Liver (tissue), 9 donors: Measurements from ENCODE around the gene TBCCD1. TPM values are rescaled to one million over a fixed set of nuclear protein-coding genes. Genes with fewer than 3 reads are reported as not detected.

Experiments used
- DNase-seq: peaks from one replicate; pipeline ENCODE4 v3.0.0-alpha.2; 2017; ENCODE audit warnings: low spot score
- H3K27ac ChIP-seq, 2 donors: one replicate each; pipeline ENCODE4 v1.7.0; 2013; ENCODE audit warnings: inconsistent platforms in 2 of 2, low read length in 2 of 2, control low read depth in 1 of 2, low read depth in 1 of 2, mild to moderate bottlenecking in 1 of 2
- H3K27me3 ChIP-seq, 4 donors: one replicate each; pipeline versions ENCODE4 v1.6.1 to v1.7.0; 2013; ENCODE audit warnings: low read length in 3 of 4, inconsistent platforms in 1 of 4, mild to moderate bottlenecking in 1 of 4, moderate library complexity in 1 of 4; ENCODE audit not compliant: control insufficient read depth in 4 of 4, insufficient read depth in 4 of 4
- H3K36me3 ChIP-seq, 4 donors: one replicate each; pipeline versions ENCODE4 v1.6.1 to v1.7.0; 2013; ENCODE audit warnings: low read length in 3 of 4, mild to moderate bottlenecking in 3 of 4, low read depth in 1 of 4, moderate library complexity in 1 of 4; ENCODE audit not compliant: control insufficient read depth in 4 of 4, insufficient read depth in 3 of 4
- H3K4me1 ChIP-seq, 4 donors: one replicate each; pipeline versions ENCODE4 v1.6.1 to v1.7.0; 2013; ENCODE audit warnings: low read length in 3 of 4, mild to moderate bottlenecking in 3 of 4, moderate library complexity in 1 of 4; ENCODE audit not compliant: control insufficient read depth in 4 of 4, insufficient read depth in 4 of 4
- H3K4me3 ChIP-seq, 3 donors: one replicate each; pipeline versions ENCODE4 v1.6.1 to v1.7.0; 2013; ENCODE audit warnings: low read length in 3 of 3, control low read depth in 1 of 3, low read depth in 1 of 3, mild to moderate bottlenecking in 1 of 3
- H3K9ac ChIP-seq, 2 donors: one replicate each; pipeline ENCODE4 v1.7.0; 2013; ENCODE audit warnings: low read length in 2 of 2, mild to moderate bottlenecking in 2 of 2, moderate library complexity in 2 of 2, control low read depth in 1 of 2, low read depth in 1 of 2
- H3K9me3 ChIP-seq, 4 donors: one replicate each; pipeline versions ENCODE4 v1.6.1 to v1.7.0; 2013; ENCODE audit warnings: low read length in 3 of 4; ENCODE audit not compliant: control insufficient read depth in 4 of 4
- CTCF ChIP-seq: fragments of 150-350 bp; IDR thresholded peaks from 2 replicates; pipeline ENCODE4 v1.5.1; 2017; ENCODE audit warnings: improper control_type of control experiment, low read depth, low read length; ENCODE audit not compliant: missing input control
- EGR1 ChIP-seq, 2 donors: IDR thresholded peaks; 2 replicates each; pipeline ENCODE4 v1.6.1; 2016 to 2018; ENCODE audit warnings: antibody characterized with exemption in 2 of 2, low read depth in 2 of 2
- FOXA1 ChIP-seq: IDR thresholded peaks from 2 replicates; pipeline ENCODE4 v1.6.1; 2016; ENCODE audit warnings: antibody characterized with exemption
- FOXA2 ChIP-seq: IDR thresholded peaks from 2 replicates; pipeline ENCODE4 v1.6.1; 2016; ENCODE audit warnings: antibody characterized with exemption
- GABPA ChIP-seq, 2 donors: IDR thresholded peaks in 1 of 2; conservative IDR thresholded peaks in 1 of 2; 2 replicates each; pipeline ENCODE4 v1.6.1; 2016; ENCODE audit warnings: antibody characterized with exemption in 2 of 2, mild to moderate bottlenecking in 1 of 2, moderate library complexity in 1 of 2
- HNF4A ChIP-seq, 2 donors: conservative IDR thresholded peaks; 2 replicates each; pipeline ENCODE4 v1.6.1; 2016; ENCODE audit warnings: antibody characterized with exemption in 2 of 2, mild to moderate bottlenecking in 2 of 2
- HNF4G ChIP-seq: IDR thresholded peaks from 2 replicates; pipeline ENCODE4 v1.6.1; 2016; ENCODE audit warnings: antibody characterized with exemption
- JUND ChIP-seq, 2 donors: IDR thresholded peaks; 2 replicates each; pipeline ENCODE4 v1.6.1; 2016; ENCODE audit warnings: antibody characterized with exemption in 2 of 2
- MAX ChIP-seq: IDR thresholded peaks from 2 replicates; pipeline ENCODE4 v1.6.1; 2016; ENCODE audit warnings: antibody characterized with exemption
- NR2F2 ChIP-seq: IDR thresholded peaks from 2 replicates; pipeline ENCODE4 v1.6.1; 2016; ENCODE audit warnings: antibody characterized with exemption
- RAD21 ChIP-seq, 2 donors: IDR thresholded peaks; 2 replicates each; pipeline ENCODE4 v1.6.1; 2016; ENCODE audit warnings: antibody characterized with exemption in 2 of 2, mild to moderate bottlenecking in 2 of 2
- REST ChIP-seq: IDR thresholded peaks from 2 replicates; pipeline ENCODE4 v1.6.1; 2016; ENCODE audit warnings: antibody characterized with exemption, mild to moderate bottlenecking
- RXRA ChIP-seq, 2 donors: IDR thresholded peaks; 2 replicates each; pipeline ENCODE4 v1.6.1; 2017 to 2018; ENCODE audit warnings: antibody characterized with exemption in 2 of 2, mild to moderate bottlenecking in 1 of 2
- SP1 ChIP-seq: IDR thresholded peaks from 2 replicates; pipeline ENCODE4 v1.6.1; 2018; ENCODE audit warnings: antibody characterized with exemption, mild to moderate bottlenecking
- TAF1 ChIP-seq: conservative IDR thresholded peaks from 2 replicates; pipeline ENCODE4 v1.6.1; 2016; ENCODE audit warnings: antibody characterized with exemption, mild to moderate bottlenecking
- YY1 ChIP-seq: IDR thresholded peaks from 2 replicates; pipeline ENCODE4 v1.6.1; 2016; ENCODE audit warnings: antibody characterized with exemption, mild to moderate bottlenecking
- WGBS: extraction: QIAGEN DNeasy Blood & Tissue Kit; methylation state at CpG from one replicate; pipeline ENCODE4 v1.1.7; 2013; 5-methylcytosine and 5-hydroxymethylcytosine counted together
- polyA plus RNA-seq, 2 donors: library from polyadenylated mRNA; stranded (reverse) in 1 of 2; unstranded in 1 of 2; fragments of 200-250 nt in 1 of 2; fragments of >200 nt in 1 of 2; fragmentation: Nextera tagmentation in 1 of 2; extraction: Ambion mirVana in 1 of 2; gene quantifications; one replicate each; pipeline versions ENCODE4 v1.2.1 to v1.2.3, GENCODE V29; 2013 to 2015
- total RNA-seq, 2 donors: library from RNA; depleted of rRNA; stranded (reverse); fragments of >200 nt; gene quantifications; one replicate each; pipeline ENCODE4 v1.2.3, GENCODE V29; 2014
- TF ChIP-seq, protein P1 (sequence below): IDR thresholded peaks from 2 replicates; pipeline ENCODE4 v1.6.1; 2016; ENCODE audit warnings: antibody characterized with exemption
- TF ChIP-seq, protein P2 (sequence below): IDR thresholded peaks from 2 replicates; pipeline ENCODE4 v1.6.1; 2016; ENCODE audit warnings: antibody characterized with exemption
- donor health status: healthy.
- donor health status: healthy.
- donor health status: healthy.
- donor health status: healthy.
- donor health status: healthy.

The TBCCD1 gene
- total and polyA plus RNA-seq, 4 donors = 4.9 to 16.2 (median 10.6) TPM

- TF ChIP-seq CTCF (no peak), GABPA (IDR thresholded peaks at IDR 0.05 in 1 of 2, conservative IDR thresholded peaks at IDR 0.05 in 1 of 2) (no peak), RAD21 (IDR thresholded peaks at IDR 0.05) (no peak), FOXA2 (no peak), YY1 (no peak), MAX (no peak), EGR1 (IDR thresholded peaks at IDR 0.05; ENCODE audit: low read depth in 2 of 2) (no peak), JUND (IDR thresholded peaks at IDR 0.05) (no peak), HNF4A (conservative IDR thresholded peaks at IDR 0.05) (no peak), FOXA1 (no peak), TAF1 (no peak), SP1 (no peak), NR2F2 (no peak), RXRA (IDR thresholded peaks at IDR 0.05) (no peak), HNF4G (no peak), REST (no peak)
- TF ChIP-seq, protein P1, sequence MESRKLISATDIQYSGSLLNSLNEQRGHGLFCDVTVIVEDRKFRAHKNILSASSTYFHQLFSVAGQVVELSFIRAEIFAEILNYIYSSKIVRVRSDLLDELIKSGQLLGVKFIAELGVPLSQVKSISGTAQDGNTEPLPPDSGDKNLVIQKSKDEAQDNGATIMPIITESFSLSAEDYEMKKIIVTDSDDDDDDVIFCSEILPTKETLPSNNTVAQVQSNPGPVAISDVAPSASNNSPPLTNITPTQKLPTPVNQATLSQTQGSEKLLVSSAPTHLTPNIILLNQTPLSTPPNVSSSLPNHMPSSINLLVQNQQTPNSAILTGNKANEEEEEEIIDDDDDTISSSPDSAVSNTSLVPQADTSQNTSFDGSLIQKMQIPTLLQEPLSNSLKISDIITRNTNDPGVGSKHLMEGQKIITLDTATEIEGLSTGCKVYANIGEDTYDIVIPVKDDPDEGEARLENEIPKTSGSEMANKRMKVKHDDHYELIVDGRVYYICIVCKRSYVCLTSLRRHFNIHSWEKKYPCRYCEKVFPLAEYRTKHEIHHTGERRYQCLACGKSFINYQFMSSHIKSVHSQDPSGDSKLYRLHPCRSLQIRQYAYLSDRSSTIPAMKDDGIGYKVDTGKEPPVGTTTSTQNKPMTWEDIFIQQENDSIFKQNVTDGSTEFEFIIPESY = no peak
- TF ChIP-seq, protein P2, sequence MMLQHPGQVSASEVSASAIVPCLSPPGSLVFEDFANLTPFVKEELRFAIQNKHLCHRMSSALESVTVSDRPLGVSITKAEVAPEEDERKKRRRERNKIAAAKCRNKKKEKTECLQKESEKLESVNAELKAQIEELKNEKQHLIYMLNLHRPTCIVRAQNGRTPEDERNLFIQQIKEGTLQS = no peak
- WGBS = 41% methylated on average over 8 of the region's 8 CpGs
- peaks cover 0 to 22% (median 17%) of the 10 kb centered on the region in 4 donors for H3K36me3 ChIP-seq
- peaks cover 9 to 63% (median 36%) of the 10 kb centered on the region in 4 donors for H3K4me1 ChIP-seq
- H3K9me3 ChIP-seq = no peaks in the 10 kb centered on the region
- H3K27ac ChIP-seq = peak overlapping the region in 1 of 2 donors; percentile 9
- DNase-seq = no peak
- H3K9ac ChIP-seq = no peak overlapping the region
- H3K27me3 ChIP-seq = no peaks in the 10 kb centered on the region
- H3K4me3 ChIP-seq = no peak overlapping the region
Observed at GRCh38 chr3:186616299-186616617, 49.1 kb upstream of the TBCCD1 start.
